NCI-H446 treated with DMSO at 0.1 percent for 48 hours (cell line): ENCODE measurements around the gene CDC45.
"Not testable (repeated sequence)": the region's sequence is repeated elsewhere in the genome, so short reads cannot be mapped to it uniquely, and the experiment has no call there.

Experiments
- DNase-seq: peaks from one replicate; lab custom pipeline; 2025; lab: John Stamatoyannopoulos, UW

CDC45 gene

DNA sequence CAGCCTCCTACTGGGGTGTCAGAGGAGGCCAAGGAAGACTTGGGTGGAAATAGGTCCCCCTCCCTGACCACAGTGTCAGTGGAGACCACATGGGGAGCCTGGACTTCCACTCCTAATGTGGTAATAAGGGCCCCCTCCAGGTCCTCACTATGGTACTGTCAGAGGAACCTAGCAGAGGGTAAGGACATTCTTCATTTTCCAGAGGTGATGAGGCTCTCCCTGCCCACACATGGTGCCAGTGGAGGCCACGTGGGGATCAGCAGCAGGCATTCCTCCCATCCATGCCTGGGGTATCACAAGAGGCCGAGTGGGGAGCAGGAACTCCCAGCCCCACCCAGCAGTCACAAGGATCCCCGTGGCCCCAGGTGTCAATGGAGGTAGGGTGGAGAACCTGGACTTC, 51.0 kb downstream of the CDC45 start:
- DNase-seq: no peak

DNA sequence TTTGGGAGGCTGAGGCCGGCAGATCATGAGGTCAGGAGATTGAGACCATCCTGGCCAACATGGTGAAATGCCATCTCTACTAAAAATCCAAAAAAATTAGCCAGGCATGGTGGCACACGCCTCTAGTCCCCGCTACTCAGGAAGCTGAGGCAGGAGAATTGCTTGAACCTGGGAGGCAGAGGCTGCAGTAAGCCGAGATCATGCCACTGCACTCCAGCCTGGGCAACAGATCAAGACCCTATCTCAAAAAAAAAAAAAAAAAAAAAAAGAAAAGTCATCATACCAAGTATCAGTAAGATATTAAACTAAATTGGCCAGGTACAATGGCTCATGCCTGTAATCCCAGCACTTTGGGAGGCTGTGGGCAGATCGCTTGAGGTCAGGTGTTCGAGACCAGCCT, 51.6 kb downstream of the CDC45 start:
- DNase-seq: not testable (repeated sequence)

DNA sequence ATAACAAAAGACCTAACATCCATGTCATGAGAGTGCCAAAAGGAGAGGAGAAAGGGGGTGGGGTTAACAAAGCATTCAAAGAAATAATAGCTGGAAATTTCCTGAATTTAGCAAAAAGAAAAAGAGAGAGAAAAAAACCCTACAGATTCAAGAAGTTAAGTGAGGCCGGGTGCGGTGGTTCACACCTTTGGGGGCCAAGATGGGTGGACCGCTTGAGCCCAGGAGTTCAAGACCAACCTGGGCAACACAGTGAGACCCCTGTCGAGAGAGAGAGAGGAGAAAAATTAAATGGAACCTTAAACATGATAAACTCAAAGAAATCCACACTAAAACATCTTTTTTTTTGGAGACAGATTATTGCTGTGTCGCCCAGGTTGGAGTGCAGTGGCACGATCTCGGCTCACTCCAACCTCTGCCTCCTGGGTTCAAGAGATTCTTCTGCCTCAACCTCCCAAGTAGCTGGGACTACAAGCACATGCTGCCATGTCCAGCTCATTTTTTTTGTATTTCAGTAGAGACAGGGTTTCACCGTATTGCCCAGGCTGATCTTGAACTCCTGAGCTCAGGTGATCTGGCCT, 53.4 kb downstream of the CDC45 start:
- no peak for DNase-seq

DNA sequence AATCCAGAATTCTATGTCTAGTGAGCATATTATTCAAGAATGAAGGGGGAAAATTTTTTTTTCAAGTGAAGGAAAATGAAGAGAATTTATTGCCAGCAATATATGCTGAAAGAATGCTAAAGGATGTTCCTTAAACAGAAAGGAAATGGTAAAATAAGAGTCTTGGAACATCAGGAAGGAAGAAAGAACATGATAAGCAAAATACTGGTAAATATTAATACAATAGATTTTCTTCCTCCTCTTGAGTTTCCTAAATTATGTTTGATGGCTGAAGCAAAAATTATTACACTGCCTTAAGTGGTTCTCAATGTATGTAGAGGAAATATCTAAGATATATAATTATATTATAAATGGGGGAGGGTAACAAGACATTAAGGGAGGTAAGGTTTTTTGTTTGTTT, 54.1 kb downstream of the CDC45 start:
- no peak for DNase-seq

DNA sequence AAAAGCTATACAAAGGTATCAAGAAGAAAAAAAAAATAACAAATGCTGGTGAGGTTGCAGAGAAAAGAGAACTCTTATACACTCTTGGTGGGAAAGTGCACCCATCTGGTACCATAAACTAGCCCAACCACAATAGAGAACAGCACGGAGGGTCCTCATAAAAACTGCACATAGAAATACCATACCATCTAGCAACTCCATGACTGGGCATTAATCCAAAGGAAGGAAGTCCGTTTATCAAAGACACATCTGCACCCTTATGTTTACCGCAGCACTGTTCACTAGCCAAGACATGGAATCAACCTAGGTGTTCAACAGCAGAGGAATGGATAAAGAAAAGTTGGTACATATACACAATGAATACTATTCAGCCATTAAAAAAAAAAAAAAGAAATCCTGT, 55.3 kb downstream of the CDC45 start:
- no peak for DNase-seq

DNA sequence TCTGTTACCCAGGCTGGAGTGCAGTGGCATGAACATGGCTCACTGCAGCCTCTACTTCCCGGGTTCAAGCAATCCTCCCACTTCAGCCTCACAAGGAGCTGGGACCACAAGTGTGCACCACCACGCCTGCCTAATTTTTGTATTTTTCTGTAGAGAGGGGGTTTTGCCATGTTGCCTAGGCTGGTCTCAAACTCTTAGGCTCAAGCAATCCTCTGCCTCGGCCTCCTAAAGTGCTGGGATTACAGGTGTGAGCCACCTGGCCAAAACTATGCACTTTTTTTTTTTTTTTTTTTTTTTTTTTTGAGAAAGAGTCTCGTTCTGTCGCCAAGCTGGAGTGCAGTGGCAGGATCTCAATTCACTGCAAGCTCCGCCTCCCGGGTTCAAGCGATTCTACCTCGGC, 56.8 kb downstream of the CDC45 start:
- DNase-seq: no peak

DNA sequence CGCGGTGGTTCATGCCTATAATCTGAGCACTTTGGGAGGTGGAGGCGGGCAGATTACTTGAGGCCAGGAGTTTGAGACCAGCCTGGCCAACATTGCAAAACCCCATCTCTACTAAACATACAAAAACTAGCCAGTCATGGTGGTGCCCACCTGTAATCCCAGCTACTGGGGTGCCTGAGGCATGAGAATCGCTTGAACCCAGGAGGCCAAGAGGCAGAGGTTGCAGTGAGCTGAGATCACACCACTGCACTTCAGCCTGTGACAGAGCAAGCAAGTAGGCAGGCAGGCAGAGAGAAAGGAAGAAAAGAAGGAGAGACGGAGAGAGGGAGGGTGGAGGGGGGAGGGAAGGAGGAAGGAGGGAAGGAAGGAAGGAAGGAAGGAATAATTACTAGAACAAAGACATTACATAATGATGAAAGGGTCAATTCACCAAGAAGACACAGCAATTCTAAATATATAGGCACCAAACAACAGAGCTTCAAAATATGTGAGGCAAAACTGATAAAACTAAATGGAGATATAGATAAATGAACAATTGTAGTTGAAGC, 58.3 kb downstream of the CDC45 start:
- no peak for DNase-seq

DNA sequence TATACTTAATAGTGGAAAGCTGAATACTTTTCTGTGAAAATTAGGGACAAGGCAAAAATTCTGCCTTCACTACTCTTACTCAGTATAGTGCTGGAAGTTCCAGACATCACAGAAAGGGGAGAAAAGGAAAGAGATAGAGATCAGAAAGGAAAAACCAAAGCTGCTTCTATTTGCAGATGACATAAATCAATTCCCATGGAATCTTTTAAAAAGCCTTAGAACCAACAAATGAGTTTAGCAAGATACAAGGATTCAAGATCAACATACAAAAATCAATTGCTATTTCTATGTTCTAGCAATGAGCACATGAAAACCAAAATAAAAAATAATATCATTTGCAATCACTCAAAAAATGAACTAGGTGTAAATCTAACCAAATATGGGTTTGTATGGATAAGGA, 60.7 kb downstream of the CDC45 start:
- no peak for DNase-seq

DNA sequence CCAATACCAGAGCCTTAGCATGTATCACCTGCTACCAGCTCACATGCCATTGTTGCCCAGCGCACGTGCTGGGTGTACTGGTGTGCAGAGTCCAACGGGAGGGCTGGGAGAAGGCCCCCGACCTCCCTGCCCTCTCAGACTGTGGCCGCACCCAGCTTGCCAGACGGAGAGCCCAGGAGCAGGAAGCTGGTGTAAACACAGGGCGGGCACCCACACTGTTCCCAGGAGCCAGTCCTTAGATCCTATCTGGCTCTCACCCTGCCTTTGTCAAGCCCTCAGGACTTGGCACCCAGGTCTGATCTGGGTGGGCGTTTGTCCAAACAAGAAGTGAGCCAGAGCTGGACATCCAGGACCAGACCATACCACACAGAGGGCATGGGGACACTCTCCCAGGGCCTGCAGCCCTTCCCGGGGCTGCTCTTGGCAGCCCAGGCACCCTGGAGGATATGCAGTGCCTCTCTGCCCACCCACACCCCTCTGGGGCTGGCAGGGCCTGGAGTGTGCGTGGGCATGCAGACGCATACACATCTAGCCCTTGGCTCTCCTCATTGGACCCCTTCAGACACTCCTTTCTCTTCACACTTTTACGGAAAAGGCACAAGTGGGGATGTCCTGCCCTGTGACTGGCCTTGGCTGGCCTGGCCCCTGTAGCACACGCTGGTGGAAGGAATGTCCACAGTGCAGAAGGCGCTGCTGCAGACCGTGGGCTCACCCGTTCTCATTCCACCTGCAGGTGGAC, 64.4 kb downstream of the CDC45 start:
- DNase-seq: no peak

DNA sequence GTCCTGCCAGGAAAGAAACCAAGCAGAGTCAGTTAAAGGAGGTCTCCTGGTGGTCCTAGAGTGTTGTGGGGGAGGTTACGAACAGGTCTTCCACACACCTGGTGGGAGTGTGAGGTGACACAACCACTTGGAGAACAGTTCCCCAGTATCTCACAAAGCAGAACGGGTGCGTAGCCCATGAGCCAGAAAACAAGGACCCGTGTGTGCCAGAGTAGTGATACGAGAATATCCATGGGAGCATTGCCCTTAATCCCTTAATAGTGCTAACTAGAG, 66.2 kb downstream of the CDC45 start:
- DNase-seq: no peak

DNA sequence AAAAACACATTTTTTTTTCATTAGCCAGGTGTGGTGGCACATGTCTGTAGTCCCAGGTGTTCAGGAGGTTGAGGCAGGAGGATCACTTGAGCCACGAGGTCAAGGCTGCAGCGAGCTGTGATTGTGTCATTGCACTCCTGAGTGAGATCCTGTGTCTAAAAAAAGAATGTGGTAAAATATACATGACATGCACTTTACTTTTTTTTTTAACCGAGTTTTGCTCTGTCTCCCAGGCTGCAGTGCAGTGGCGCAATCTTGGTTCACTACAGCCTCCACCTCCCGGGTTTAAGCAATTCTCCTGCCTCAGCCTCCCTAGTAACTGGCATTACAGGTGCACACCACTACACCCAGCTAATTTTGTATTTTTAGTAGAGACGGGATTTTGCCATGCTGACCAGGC, 67.0 kb downstream of the CDC45 start:
- no peak for DNase-seq

DNA sequence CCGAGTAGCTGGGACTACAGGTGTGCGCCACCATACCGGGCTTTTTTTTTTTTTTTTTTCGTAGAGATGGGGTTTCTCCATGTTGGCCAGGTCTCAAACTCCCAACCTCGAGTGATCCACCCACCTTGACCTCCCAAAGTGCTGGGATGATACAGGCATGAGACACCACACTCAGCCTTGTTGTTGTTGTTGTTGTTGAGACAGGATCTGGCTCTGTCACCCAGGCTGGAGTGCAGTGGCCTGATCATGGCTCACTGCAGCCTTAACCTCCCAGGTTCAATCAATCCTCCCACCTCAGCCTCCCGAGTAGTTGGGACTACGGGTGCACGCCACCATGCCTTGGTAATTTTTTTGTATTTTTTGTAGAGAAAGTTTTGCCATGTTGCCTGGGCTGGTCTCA, 67.9 kb downstream of the CDC45 start:
- no peak for DNase-seq

DNA sequence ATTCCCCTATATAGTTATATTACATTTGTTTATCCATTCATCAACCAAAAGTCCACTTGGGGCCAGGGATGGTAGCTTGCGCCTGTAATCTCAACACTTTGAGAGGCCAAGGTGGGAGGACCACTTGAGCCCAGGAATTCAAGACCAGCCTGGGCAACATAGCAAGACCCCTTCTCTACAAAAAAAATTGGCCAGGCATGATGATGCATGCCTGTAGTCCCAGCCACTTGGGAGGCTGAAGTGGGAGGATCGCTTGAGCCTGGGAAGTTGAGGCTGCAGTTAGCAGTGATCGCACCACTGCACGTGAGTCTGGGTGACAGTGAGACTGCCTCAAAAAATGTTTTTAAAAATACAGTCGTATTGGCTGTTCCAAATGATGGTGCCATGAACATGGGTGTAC, 68.7 kb downstream of the CDC45 start:
- not testable (repeated sequence) for DNase-seq

DNA sequence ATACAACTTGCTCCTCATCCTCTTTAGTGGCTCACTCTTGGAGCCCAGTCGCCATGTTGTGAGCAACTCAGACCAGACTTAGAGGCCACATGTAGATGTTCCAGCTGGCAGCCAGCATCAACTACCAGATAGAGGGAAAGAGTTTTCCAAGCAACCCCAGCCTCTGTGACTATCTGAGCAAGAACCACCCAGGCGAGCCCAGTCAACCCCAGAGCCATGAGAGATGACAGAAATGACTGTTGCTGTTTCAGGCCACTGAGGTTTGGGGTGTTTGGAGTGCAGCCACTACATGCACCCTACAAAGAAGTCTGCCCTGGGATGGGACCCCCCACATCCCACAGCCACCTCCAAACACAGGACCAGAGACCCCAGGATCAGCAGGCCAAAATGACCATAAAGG, 69.2 kb downstream of the CDC45 start:
- DNase-seq: no peak

DNA sequence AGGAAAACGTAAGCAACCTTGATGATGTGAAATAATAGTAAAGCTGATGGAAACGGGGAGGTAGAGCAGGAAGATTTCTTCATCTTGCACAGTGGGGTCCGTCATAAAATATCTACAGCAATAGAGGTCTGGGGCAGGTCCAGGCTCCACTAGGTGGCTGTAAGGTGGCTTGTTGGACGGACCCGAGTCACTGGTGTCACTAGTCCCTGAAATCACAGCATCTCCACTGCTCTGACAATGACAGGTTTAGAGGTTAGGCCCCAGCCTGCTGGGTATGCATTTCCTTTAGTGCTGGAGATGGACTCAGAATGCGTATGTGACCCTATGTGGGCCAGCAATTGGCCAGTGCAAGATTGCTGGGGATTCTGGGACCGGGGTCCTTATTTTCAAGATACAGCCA, 69.7 kb downstream of the CDC45 start:
- no peak for DNase-seq

DNA sequence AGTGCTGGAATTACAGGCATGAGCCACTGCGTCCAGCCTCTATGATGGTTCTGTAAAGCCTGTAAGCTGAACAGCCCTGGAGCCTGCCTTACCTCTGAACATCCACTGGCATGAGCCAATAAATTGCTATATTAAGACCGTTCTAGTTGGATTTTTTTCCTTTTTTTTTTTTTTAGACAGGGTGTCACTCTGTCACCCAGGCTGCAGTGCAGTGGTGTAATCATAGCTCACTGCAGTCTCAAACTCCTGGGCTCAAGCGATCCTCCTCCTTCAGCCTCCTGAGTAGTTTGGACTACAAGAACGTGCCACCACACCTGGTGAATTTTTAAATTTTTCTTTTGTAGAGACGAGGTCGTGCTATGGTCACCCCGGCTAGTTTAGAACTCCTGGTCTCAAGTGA, 70.7 kb downstream of the CDC45 start:
- DNase-seq: no peak

DNA sequence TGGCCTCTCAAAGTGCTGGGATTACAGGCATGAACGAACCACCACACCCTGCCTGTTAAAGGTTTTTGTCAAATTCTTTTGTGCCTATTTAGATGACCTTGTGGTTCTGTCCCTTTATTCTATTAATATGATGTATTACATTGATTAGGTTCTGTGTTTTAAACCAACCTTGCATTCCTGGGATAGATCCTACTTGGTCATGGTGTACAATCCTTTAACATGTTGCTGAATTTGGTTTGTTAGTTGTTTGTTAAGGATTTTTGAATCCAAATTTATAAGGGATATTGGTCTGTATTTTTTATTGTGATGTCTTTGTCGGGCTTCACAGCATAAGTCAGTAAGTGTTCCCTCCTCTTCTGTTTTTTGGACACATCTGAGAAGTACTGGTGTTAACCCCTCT, 73.5 kb downstream of the CDC45 start:
- DNase-seq: no peak

DNA sequence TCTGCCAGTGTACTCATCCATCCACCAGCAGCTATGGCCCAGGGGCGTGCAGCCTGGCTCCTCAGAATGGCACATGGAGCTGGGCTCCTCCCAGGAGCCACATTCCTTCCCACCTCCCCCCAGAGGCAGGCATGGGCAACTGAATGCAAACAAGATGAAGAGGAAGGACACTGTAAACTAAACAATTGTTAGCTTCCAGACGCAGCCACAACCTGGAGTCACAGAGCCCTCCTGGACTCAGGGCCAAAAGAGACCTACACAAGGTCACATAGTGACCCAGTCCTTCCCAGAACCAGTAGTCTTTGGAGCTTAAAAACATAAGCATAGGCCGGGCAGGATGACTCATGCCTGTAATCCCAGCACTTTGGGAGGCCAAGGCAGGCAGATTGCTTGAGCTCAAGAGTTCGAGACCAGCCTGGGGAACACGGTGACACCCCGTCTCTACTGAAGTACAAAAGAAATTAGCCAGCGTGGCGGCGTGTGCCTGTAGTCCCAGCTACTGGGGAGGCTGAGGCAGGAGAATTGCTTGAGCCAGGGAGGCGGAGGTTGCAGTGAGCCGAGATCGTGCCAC, 75.2 kb downstream of the CDC45 start:
- DNase-seq: no peak

DNA sequence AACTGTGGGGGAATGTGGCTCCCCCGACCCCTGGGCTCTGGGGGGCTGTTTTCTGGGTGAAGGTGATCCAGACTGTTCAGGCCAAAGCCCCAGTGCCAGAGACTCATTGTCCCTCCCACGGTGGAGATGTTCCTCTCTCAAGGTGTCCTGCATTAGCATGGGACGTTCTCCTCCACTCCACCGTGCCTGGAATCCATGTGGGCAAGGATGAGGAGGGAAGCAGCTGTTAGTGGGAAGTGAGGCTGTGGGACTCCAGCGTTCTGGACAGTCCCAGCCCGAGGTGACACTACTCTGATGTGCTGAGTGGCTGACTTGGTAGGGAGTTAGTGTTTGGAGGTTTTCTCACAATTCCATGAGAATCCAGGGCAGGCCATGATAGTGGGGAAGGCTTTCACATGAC, 75.9 kb downstream of the CDC45 start:
- no peak for DNase-seq

DNA sequence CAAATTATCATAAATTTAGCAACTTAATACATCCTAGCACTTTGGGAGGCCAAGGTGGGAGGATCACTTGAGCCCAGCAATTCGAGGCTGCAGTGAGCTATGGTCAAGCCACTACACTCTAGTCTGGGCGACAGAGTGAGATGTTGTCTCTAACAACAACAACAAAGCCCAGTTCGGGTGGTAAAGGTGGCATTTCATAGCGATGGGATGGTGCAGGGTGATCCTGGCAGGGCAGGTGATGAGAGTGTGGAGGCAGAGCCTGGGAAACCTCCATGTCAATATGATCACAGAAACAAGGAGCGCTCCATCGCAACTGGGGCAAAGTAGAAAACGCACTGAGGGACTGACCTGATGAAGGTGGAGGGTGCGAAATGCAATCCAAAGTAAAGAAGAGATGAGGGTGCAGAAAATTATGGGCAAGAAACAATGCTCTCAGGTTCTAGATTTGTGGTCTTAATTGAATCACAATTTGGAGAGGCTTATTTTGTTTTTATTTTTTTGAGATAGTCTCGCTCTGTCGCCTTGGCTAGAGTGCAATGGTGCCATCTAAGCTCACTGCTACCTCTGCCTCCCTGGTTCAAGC, 77.3 kb downstream of the CDC45 start:
- DNase-seq: no peak

DNA sequence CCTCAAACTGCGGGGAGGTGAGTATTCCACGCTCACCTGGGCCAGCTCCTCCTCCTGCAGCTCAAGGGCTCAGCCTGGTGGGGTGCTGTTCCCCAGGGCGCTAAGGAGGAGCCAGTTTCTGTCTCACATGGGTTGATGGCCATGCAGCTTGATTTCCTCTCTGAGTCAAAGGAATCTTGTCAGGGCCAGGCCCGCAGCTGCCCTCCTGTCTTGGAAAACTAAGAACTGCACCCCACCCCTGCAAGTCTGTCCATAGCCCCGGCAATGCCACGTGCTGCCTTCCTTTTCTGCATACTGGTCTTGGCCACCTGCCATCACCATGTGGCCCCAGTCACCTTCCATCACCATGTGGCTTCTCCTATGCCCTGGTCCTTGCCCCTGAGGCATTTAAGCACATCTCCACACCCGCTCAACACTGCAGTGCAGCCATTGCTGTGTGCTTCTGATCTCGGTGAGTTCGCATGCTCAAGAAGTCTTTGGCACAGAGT, 79.6 kb downstream of the CDC45 start:
- no peak for DNase-seq

DNA sequence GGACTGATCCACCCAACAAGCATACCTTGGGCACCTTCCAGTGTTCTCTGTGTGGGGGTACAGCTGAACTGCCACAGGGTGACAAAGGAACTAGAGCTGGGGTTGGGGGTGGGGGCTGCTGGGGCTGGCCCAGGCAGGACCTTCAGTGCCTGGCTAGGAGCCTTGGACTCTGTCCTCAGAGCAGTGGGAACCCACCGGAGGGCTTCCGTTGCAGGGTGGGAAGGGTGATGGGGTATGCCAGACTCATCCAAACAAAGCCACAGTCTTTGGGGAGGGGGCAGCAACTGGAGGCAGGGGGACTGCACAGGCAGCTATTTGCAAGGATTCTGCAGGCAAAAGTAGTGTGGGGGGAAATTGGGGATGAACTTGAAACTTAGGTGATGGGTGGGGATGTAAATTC, 80.2 kb downstream of the CDC45 start:
- no peak for DNase-seq
